ENCODE results near the gene IFT88.

Gene IFT88

DNA sequence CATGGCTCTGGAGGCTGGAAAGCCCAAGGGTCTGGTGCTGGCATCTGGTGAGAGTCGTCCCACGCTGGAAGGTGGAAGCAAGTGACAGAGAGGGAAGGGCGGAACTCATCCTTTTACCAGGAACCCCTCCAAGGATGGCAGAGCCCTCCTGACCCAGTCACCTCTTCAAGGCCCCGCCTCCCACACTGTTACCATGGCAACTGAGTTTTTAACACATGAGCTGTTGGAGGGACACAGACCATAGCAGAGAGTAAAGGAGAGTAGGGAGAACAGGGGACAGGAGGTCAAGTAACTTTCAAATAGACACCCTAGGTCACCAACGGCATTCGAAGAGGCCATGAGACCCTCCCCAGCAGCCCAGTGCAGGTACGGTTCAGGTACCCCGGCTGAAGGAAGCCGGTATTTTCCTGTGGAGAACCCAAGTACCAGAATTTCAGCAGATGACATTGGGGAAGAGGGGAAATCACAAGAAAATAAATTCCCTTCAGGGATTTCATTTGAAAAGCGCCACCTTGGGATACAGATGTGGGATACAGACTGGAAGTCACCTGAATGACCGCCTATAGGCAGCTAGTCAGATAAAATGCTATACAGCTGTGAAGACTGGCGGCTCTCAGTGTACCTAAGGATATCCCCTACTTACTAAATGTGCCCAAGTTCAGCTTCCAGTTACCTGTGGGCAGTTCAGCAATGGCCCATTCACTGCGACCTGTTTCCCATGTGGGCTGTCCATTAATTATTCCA lies 144.5 kb downstream of the IFT88 start:
- H3K27me3 ChIP-seq (ENCODE audit: control insufficient read depth in 2 of 2, insufficient read depth in 2 of 2, low read length in 2 of 2): no peaks in the 10 kb centered on the region
- no peak overlapping the region for H3K27ac ChIP-seq (ENCODE audit: low read depth in 2 of 2, low read length in 2 of 2)
- H3K4me1 ChIP-seq (ENCODE audit: control insufficient read depth in 2 of 2, insufficient read depth in 2 of 2, low read length in 2 of 2): peaks cover 0 to 2% of the 10 kb centered on the region in 2 donors
- H3K4me3 ChIP-seq (ENCODE audit: low read length in 2 of 2): no peak overlapping the region
- no peaks in the 10 kb centered on the region for H3K36me3 ChIP-seq (ENCODE audit: control insufficient read depth in 2 of 2, insufficient read depth in 2 of 2, low read length in 2 of 2)
- H3K9ac ChIP-seq (ENCODE audit: low read depth in 1 of 2, low read length in 2 of 2): no peak overlapping the region
- no peaks in the 10 kb centered on the region for H3K9me3 ChIP-seq (ENCODE audit: control insufficient read depth in 2 of 2, low read length in 2 of 2)

DNA sequence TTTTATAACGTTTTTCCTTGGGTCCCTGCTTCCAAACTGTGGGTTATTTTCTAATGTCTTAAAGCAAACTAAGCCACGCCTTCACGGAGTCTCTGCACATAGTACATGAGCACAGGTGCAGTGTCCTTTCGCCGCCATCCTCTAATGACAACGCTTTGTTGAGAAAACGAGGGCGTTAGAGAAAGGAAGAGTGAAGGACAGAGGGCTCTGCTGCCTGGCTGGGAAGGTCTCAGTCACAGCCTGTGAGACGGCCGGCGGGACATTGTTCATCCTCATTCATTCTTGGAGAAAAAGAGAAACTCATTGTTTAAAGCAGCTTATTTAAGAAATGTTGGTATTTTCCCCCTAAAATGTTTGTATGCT lies 146.0 kb downstream of the IFT88 start:
- Histone ChIP-seq H3K27me3 (ENCODE audit: control insufficient read depth in 2 of 2, insufficient read depth in 2 of 2, low read length in 2 of 2) (no peaks in the 10 kb centered on the region), H3K9ac (ENCODE audit: low read depth in 1 of 2, low read length in 2 of 2) (no peak overlapping the region), H3K27ac (ENCODE audit: low read depth in 2 of 2, low read length in 2 of 2) (no peak overlapping the region), H3K9me3 (ENCODE audit: control insufficient read depth in 2 of 2, low read length in 2 of 2) (no peaks in the 10 kb centered on the region), H3K36me3 (ENCODE audit: control insufficient read depth in 2 of 2, insufficient read depth in 2 of 2, low read length in 2 of 2) (no peaks in the 10 kb centered on the region), H3K4me1 (ENCODE audit: control insufficient read depth in 2 of 2, insufficient read depth in 2 of 2, low read length in 2 of 2) (peaks cover 0 to 2% of the 10 kb centered on the region in 2 donors), H3K4me3 (ENCODE audit: low read length in 2 of 2) (peak overlapping the region; percentile 37 to 45)

DNA sequence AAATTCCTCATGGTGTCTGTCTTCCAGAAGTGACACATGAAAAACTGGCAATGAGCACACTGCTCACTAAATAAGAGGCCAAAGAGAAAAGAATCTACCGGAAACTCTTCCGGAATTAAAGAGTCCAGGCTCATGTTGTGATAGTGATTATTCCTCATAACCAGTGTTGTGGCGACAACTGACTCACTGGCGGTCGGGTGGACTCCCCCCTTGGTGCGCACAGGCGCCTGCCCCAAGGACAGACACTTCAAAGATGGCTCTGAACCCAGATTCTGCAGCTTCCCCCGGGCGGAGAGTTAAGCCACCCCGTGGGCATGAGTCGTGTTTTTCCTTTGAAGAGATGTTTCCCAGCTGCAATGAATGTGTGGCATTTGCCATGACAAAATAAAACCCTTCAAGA lies 146.8 kb downstream of the IFT88 start:
- peaks cover 0 to 1% of the 10 kb centered on the region in 2 donors for H3K27me3 ChIP-seq (ENCODE audit: control insufficient read depth in 2 of 2, insufficient read depth in 2 of 2, low read length in 2 of 2)
- no peaks in the 10 kb centered on the region for H3K9me3 ChIP-seq (ENCODE audit: control insufficient read depth in 2 of 2, low read length in 2 of 2)
- no peak overlapping the region for H3K27ac ChIP-seq (ENCODE audit: low read depth in 2 of 2, low read length in 2 of 2)
- H3K4me1 ChIP-seq (ENCODE audit: control insufficient read depth in 2 of 2, insufficient read depth in 2 of 2, low read length in 2 of 2): peaks cover 0 to 2% of the 10 kb centered on the region in 2 donors
- H3K9ac ChIP-seq (ENCODE audit: low read depth in 1 of 2, low read length in 2 of 2): no peak overlapping the region
- no peaks in the 10 kb centered on the region for H3K36me3 ChIP-seq (ENCODE audit: control insufficient read depth in 2 of 2, insufficient read depth in 2 of 2, low read length in 2 of 2)
- H3K4me3 ChIP-seq (ENCODE audit: low read length in 2 of 2): no peak overlapping the region

DNA sequence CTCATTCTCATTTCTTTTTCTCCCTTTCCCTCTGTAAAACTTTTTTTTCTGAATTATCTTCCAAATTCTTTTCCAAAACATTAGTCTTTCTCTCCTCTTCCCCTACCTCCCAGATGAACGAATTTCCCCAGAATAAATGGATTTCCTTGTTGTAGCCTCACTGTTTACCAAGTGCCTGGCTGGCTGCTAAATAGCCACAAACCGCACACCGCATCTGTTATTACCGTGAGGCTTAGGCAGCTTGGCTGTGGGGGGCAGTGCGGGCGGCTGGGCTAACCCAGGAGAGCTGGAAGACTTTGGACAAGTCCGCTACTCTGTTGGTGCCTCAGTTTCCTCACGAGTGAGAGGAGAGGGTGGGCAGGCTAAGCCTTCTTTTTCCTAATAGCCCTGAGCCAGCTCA lies 147.2 kb downstream of the IFT88 start:
- peaks cover 0 to 5% of the 10 kb centered on the region in 2 donors for H3K27me3 ChIP-seq (ENCODE audit: control insufficient read depth in 2 of 2, insufficient read depth in 2 of 2, low read length in 2 of 2)
- H3K4me1 ChIP-seq (ENCODE audit: control insufficient read depth in 2 of 2, insufficient read depth in 2 of 2, low read length in 2 of 2): peaks cover 0 to 2% of the 10 kb centered on the region in 2 donors
- H3K9ac ChIP-seq (ENCODE audit: low read depth in 1 of 2, low read length in 2 of 2): no peak overlapping the region
- no peak overlapping the region for H3K4me3 ChIP-seq (ENCODE audit: low read length in 2 of 2)
- no peak overlapping the region for H3K27ac ChIP-seq (ENCODE audit: low read depth in 2 of 2, low read length in 2 of 2)
- no peaks in the 10 kb centered on the region for H3K9me3 ChIP-seq (ENCODE audit: control insufficient read depth in 2 of 2, low read length in 2 of 2)
- H3K36me3 ChIP-seq (ENCODE audit: control insufficient read depth in 2 of 2, insufficient read depth in 2 of 2, low read length in 2 of 2): no peaks in the 10 kb centered on the region

DNA sequence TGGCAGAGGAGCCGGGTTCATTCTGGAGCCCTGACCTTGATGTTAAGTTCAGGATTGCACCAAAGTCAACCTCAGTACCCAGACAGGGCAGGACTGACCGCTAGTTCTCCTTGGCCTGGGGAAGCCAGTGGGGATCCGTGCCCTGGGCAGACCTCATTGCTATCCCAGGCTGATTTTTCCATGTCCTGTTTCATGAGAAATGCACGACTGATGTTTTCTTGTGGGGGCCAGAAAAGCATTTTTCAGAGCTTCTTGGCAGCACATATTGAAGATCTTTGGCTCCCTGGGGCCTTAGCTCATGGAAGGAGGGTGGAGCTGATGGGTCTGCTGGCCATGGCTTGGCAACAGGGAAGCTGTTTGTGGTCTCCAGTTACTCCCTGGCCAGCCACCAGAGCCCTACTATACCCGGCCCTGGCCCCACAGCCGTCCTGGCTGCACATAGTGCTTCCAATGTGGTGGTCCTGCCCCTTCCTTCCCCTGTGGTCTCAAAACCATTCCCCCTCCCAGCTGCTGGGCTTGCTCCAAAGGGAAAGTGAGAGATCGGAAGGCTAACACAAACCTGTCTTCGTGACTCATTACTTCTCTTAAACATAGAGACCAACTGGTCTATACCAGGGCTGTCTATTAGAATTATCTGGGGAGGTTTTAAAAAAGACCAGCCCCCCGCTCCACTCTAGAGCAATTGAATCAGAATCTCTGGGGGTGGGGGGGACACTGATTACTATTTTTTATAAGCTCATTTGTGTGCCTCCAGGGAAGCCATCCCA lies 147.8 kb downstream of the IFT88 start:
- Histone ChIP-seq H3K27ac (ENCODE audit: low read depth in 2 of 2, low read length in 2 of 2) (no peak overlapping the region), H3K4me1 (ENCODE audit: control insufficient read depth in 2 of 2, insufficient read depth in 2 of 2, low read length in 2 of 2) (peaks cover 0 to 2% of the 10 kb centered on the region in 2 donors), H3K27me3 (ENCODE audit: control insufficient read depth in 2 of 2, insufficient read depth in 2 of 2, low read length in 2 of 2) (peaks cover 0 to 7% of the 10 kb centered on the region in 2 donors), H3K9ac (ENCODE audit: low read depth in 1 of 2, low read length in 2 of 2) (no peak overlapping the region), H3K4me3 (ENCODE audit: low read length in 2 of 2) (no peak overlapping the region), H3K36me3 (ENCODE audit: control insufficient read depth in 2 of 2, insufficient read depth in 2 of 2, low read length in 2 of 2) (no peaks in the 10 kb centered on the region), H3K9me3 (ENCODE audit: control insufficient read depth in 2 of 2, low read length in 2 of 2) (no peaks in the 10 kb centered on the region)

DNA sequence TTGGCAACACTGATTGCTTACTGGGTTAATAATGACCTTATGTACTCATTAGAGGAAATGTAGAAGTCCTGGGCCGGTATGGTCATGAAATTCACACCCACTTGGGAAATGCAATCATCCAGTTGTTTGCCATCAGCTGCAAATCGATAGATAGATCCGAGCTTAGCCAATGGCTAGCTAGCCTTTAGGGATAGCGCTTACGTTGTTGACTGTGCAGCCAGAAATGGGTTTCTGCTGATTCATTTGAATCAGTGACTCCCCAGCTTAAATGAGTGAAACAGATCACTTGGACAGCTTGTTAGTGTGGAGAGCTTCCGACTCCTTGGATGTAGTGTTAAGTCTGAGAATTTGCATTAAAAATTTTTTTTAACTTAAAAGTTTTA lies 148.4 kb downstream of the IFT88 start:
- Histone ChIP-seq H3K4me3 (ENCODE audit: low read length in 2 of 2) (no peak overlapping the region), H3K9me3 (ENCODE audit: control insufficient read depth in 2 of 2, low read length in 2 of 2) (no peaks in the 10 kb centered on the region), H3K9ac (ENCODE audit: low read depth in 1 of 2, low read length in 2 of 2) (no peak overlapping the region), H3K27ac (ENCODE audit: low read depth in 2 of 2, low read length in 2 of 2) (no peak overlapping the region), H3K4me1 (ENCODE audit: control insufficient read depth in 2 of 2, insufficient read depth in 2 of 2, low read length in 2 of 2) (peaks cover 0 to 2% of the 10 kb centered on the region in 2 donors), H3K27me3 (ENCODE audit: control insufficient read depth in 2 of 2, insufficient read depth in 2 of 2, low read length in 2 of 2) (peaks cover 0 to 7% of the 10 kb centered on the region in 2 donors), H3K36me3 (ENCODE audit: control insufficient read depth in 2 of 2, insufficient read depth in 2 of 2, low read length in 2 of 2) (no peaks in the 10 kb centered on the region)

DNA sequence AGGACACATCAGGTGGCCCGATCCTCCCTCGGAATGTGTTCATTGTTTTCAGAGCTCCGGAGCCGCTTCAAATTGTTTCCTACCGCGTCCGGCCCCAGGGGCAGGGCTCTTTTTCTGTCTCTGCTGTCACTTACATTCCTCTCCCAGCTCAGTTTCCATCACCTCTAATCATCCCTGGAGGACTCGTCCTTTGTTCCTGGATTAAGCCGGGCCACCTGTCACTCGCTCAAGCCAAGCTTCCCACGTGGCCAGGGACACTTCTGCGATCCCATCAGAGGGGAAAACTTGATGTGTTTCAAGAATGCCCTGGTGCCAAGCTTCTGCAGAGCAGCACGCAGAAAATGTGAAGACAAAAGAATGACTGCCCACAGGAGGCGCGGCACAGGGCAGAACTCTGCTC lies 150.0 kb downstream of the IFT88 start:
- H3K4me3 ChIP-seq (ENCODE audit: low read length in 2 of 2): no peak overlapping the region
- peaks cover 6 to 9% of the 10 kb centered on the region in 2 donors for H3K27me3 ChIP-seq (ENCODE audit: control insufficient read depth in 2 of 2, insufficient read depth in 2 of 2, low read length in 2 of 2)
- H3K36me3 ChIP-seq (ENCODE audit: control insufficient read depth in 2 of 2, insufficient read depth in 2 of 2, low read length in 2 of 2): no peaks in the 10 kb centered on the region
- H3K9ac ChIP-seq (ENCODE audit: low read depth in 1 of 2, low read length in 2 of 2): no peak overlapping the region
- no peak overlapping the region for H3K27ac ChIP-seq (ENCODE audit: low read depth in 2 of 2, low read length in 2 of 2)
- H3K9me3 ChIP-seq (ENCODE audit: control insufficient read depth in 2 of 2, low read length in 2 of 2): no peaks in the 10 kb centered on the region
- H3K4me1 ChIP-seq (ENCODE audit: control insufficient read depth in 2 of 2, insufficient read depth in 2 of 2, low read length in 2 of 2): peaks cover 6 to 7% of the 10 kb centered on the region in 2 donors

DNA sequence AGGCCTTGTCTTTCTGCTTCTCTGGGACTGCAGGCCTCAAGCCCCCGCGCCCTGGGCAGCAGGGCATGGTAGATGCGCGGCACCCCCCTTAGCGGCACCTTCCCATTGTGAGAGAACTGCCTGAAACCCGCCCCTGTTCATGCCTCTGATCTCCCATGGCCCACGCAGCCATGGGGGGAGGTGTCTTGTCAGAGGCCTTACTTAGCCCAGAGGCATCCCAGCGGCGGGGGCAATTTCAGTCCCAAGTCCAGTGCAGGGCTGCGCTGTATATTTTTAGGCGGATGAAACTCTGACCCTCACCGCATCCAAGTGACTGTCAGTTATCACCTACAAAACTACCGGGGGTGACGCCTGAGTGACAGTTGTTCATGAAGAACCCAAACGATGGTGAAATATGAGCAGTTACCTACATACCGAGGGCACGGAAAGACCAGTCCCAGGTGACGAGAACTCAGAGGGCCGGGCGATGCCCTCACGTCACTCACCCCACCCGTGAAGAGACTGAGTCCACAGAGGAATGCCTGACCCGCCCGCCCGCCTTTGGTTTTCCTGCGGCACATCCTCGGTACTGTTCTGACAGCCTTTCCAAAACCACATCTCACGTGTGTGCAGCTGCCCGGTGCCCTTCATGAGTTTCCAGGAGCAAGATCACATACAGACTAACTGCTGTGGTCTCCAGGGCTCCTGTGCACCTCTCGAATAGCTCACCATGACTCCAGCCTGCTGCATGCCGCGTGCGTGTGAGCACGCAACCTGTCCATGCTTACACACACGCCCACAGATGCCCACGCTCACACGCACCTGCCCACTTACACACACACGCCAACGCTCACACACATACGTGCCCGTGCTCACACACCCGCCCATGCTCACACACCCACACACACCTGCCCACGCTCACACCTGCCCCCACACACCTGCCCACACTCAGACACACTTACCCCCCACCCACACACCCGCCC lies 150.9 kb downstream of the IFT88 start:
- H3K9ac ChIP-seq (ENCODE audit: low read depth in 1 of 2, low read length in 2 of 2): no peak overlapping the region
- H3K27ac ChIP-seq (ENCODE audit: low read depth in 2 of 2, low read length in 2 of 2): no peak overlapping the region
- H3K36me3 ChIP-seq (ENCODE audit: control insufficient read depth in 2 of 2, insufficient read depth in 2 of 2, low read length in 2 of 2): no peaks in the 10 kb centered on the region
- no peaks in the 10 kb centered on the region for H3K9me3 ChIP-seq (ENCODE audit: control insufficient read depth in 2 of 2, low read length in 2 of 2)
- peaks cover 8 to 9% of the 10 kb centered on the region in 2 donors for H3K27me3 ChIP-seq (ENCODE audit: control insufficient read depth in 2 of 2, insufficient read depth in 2 of 2, low read length in 2 of 2)
- peaks cover 4 to 7% of the 10 kb centered on the region in 2 donors for H3K4me1 ChIP-seq (ENCODE audit: control insufficient read depth in 2 of 2, insufficient read depth in 2 of 2, low read length in 2 of 2)
- H3K4me3 ChIP-seq (ENCODE audit: low read length in 2 of 2): no peak overlapping the region

DNA sequence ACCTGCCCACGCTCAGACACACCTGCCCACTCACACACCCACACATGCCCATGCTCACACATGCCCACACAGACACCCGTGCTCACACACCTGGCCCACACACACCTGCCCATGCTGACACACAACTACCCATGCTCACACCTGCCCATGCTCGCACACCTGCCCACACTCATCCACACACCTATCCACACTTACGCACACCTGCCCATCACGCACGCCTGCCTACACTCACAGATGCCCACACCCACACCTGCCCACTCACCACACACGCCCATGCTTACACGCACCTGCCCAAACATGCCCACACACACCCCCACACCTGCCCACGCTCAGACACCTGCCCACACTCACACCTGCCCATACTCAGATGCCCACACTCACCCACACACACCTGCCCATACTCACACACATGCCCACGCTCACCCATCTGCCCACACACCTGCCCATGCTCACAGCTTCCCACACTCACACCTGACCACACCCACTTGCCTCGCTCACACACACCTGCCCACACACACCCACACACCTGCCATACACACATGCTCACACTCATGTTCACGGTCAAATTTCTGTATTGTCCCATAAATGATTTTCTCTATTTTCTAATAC lies 152.1 kb downstream of the IFT88 start:
- H3K4me1 ChIP-seq (ENCODE audit: control insufficient read depth in 2 of 2, insufficient read depth in 2 of 2, low read length in 2 of 2): peaks cover 4 to 7% of the 10 kb centered on the region in 2 donors
- no peak overlapping the region for H3K4me3 ChIP-seq (ENCODE audit: low read length in 2 of 2)
- H3K9me3 ChIP-seq (ENCODE audit: control insufficient read depth in 2 of 2, low read length in 2 of 2): no peaks in the 10 kb centered on the region
- H3K9ac ChIP-seq (ENCODE audit: low read depth in 1 of 2, low read length in 2 of 2): no peak overlapping the region
- no peaks in the 10 kb centered on the region for H3K36me3 ChIP-seq (ENCODE audit: control insufficient read depth in 2 of 2, insufficient read depth in 2 of 2, low read length in 2 of 2)
- H3K27me3 ChIP-seq (ENCODE audit: control insufficient read depth in 2 of 2, insufficient read depth in 2 of 2, low read length in 2 of 2): peaks cover 8 to 9% of the 10 kb centered on the region in 2 donors
- no peak overlapping the region for H3K27ac ChIP-seq (ENCODE audit: low read depth in 2 of 2, low read length in 2 of 2)
